Measurements from ENCODE around the gene FGD5. TPM values are rescaled to one million over a fixed set of nuclear protein-coding genes. Genes with fewer than 3 reads are reported as not detected.

FGD5 gene
- total and polyA plus RNA-seq, 9 of the 15 experiments (the other 6 are each of a cell fraction or from before 2014, with no cell fraction given) = 0.18 TPM; not detected in 8

GRCh38 chr3:14803101-14803980 lies 15.4 kb upstream of the FGD5 start:
- H3K4me1 ChIP-seq (replicated peaks in 1 of 2; ENCODE audit: control insufficient read depth in 2 of 2, insufficient read depth in 2 of 2, low read length in 2 of 2) = peaks cover 0 to 5% of the 10 kb centered on the region in 2 experiments; a peak in 3 of 5 replicates
- H3K9me1 ChIP-seq (ENCODE audit: control insufficient read depth, insufficient read depth, low read length) = no peaks in the 10 kb centered on the region
- H3K27ac ChIP-seq (ENCODE audit: extremely low read depth, low read depth, low read length) = no peak overlapping the region
- no peak overlapping the region; the same call in 1 of the 2 replicates for H3K4me2 ChIP-seq (ENCODE audit: insufficient read depth, low read length)
- peak; percentile 80 for ATAC-seq
- no peak overlapping the region for H3K4me3 ChIP-seq
- H3K79me2 ChIP-seq (ENCODE audit: control insufficient read depth, insufficient read depth, low read length) = no peaks in the 10 kb centered on the region
- H2AFZ ChIP-seq (ENCODE audit: low read depth, low read length) = no peak overlapping the region
- no TSS peak for BruUV-seq (replicated peaks)
- 2% methylated on average over 13 of the region's 13 CpGs for WGBS (ENCODE audit: insufficient coverage, low coverage, missing lambda C conversion rate)
- POLR2A ChIA-PET = interaction anchor here (1.0 kb wide), 1 partner anchor 118 kb away, joined by 3 read pairs; no protein-coding TSS in a partner anchor
- peaks cover 10% of the 10 kb centered on the region; the same call in 1 of the 2 replicates for H4K20me1 ChIP-seq (replicated peaks; ENCODE audit: control insufficient read depth, insufficient read depth, low read length)
- H3K27me3 ChIP-seq (ENCODE audit: control insufficient read depth in 2 of 2, insufficient read depth in 2 of 2, low read length in 2 of 2) = peaks cover 28 to 81% of the 10 kb centered on the region in 2 experiments
- peak; percentile 40 to 63 (median 61) for DNase-seq (ENCODE audit: extremely low read depth in 1 of 4, low spot score in 3 of 4)
- in situ Hi-C loops (cut with MboI) (no loop called here), intact Hi-C loops (cut with micrococcal nuclease) (no loop called here)
- H3K36me3 ChIP-seq (ENCODE audit: control insufficient read depth, insufficient read depth, low read length) = no peaks in the 10 kb centered on the region
- CTCF ChIA-PET (ENCODE audit: low intra/inter-chr PET ratio) = no interaction called here
- TF ChIP-seq CTCF (IDR thresholded peaks at IDR 0.05 in 2 of 3, conservative IDR thresholded peaks at IDR 0.05 in 1 of 3; ENCODE audit: insufficient read depth in 2 of 3, low read depth in 1 of 3, low read length in 3 of 3) (0 out of 6 replicates have a peak, but pooled peaks of 1 of the 3 experiments have one; percentile 6), NFE2 (IDR thresholded peaks at IDR 0.05; ENCODE audit: low read depth) (peak; percentile 31; the same call in 1 of the 2 replicates), DACH1 (IDR thresholded peaks at IDR 0.05; ENCODE audit: partially characterized antibody) (no peak), NFIC (IDR thresholded peaks at IDR 0.05) (peak; percentile 70)
- no peak for FAIRE-seq
- no peaks in the 10 kb centered on the region for H3K9me3 ChIP-seq (replicated peaks; ENCODE audit: control insufficient read depth, insufficient read depth, low read depth, low read length)
- no peak overlapping the region for H3K9ac ChIP-seq (ENCODE audit: insufficient read depth in 1 of 2, low read depth in 2 of 2, low read length in 2 of 2)

All from K562 (cell line).